BE2C (cell line): ENCODE data around the gene MMS22L.
A peak's percentile ranks its signal among the peaks of the same experiment; 100 is the strongest.

Experiments used
- DNase-seq: peaks from one replicate; pipeline ENCODE4 v3.0.0-alpha.2; 2020
- H3K27me3 ChIP-seq: fragments of 250-450 bp; sonication (Bioruptor Pico); 2 replicates; pipeline ENCODE4 v1.5.1; 2020; ENCODE audit warnings: mild to moderate bottlenecking
- H3K36me3 ChIP-seq: fragments of 250-450 bp; sonication (Bioruptor Pico); 2 replicates; pipeline ENCODE4 v1.5.1; 2020; ENCODE audit warnings: mild to moderate bottlenecking
- H3K4me1 ChIP-seq: fragments of 250-450 bp; sonication (Bioruptor Pico); 2 replicates; pipeline ENCODE4 v1.5.1; 2020
- H3K4me3 ChIP-seq: 2 replicates; pipeline ENCODE4 v1.5.1; 2011; ENCODE audit warnings: low read depth, low read length
- H3K9me3 ChIP-seq: fragments of 250-450 bp; sonication (Bioruptor Pico); 2 replicates; pipeline ENCODE4 v1.5.1; 2020
- CTCF ChIP-seq: IDR thresholded peaks from 2 replicates; pipeline ENCODE4 v1.5.1; 2012; ENCODE audit warnings: mild to moderate bottlenecking, low read depth, low read length

The MMS22L gene

DNA sequence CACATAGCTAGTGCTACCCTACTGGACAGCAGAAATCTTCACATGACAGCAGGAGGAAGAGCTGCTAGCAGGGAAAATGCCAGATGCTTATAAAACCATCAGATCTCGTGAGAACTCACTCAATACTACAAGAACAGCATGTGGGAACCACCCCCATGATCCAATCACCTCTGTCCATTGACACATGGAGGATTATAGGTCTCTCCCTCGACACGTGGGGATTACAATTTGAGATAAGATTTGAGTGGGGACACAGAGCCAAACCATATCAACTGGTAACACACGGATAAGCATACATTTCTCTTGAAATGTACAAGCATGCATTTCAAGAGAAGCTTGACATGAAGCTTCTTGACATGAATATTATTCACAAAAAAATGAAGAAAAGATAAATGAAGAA lies 64.1 kb downstream of the MMS22L start:
- Histone ChIP-seq H3K4me3 (no peak overlapping the region), H3K27me3 (no peaks in the 10 kb centered on the region), H3K36me3 (no peaks in the 10 kb centered on the region; the same call in 1 of the 2 replicates), H3K4me1 (peaks cover 5% of the 10 kb centered on the region; the same call in 1 of the 2 replicates), H3K9me3 (no peaks in the 10 kb centered on the region)
- DNase-seq: no peak
- no peak for TF ChIP-seq CTCF

DNA sequence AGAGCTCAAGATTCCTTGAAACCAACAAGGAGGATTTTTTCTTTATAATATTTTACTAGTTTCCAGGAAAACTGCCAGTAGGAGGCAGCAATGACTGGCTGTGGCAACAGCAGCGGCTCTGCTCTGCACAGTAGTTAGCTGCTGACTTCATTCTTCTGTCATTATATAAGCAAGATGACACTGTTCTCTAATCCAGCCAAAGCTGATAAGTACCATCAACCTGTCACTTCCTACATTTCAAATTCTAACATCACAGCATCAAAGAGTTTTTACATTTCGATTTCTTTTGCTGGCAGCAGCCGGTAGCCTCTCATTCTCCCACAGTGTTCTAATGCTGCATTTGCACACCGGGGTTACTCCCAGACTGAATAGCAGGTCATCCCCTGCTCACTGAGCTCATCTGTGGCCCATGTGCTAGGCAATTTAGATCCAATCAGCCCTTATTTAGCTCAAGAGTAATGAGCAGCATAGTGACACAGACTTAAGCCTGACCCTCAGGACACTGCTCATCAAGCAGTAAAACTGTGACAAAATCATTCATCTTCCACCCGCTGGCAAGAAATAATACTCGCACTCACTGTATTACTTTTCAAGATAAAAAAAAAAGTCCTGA lies 67.8 kb downstream of the MMS22L start:
- Histone ChIP-seq H3K9me3 (no peaks in the 10 kb centered on the region), H3K27me3 (no peaks in the 10 kb centered on the region), H3K36me3 (peaks cover 4% of the 10 kb centered on the region), H3K4me3 (no peak overlapping the region), H3K4me1 (no peaks in the 10 kb centered on the region; the same call in 1 of the 2 replicates)
- DNase-seq: peak; percentile 60
- TF ChIP-seq CTCF: peak; percentile 74

GRCh38 chr6:97214671-97215070 lies 68.3 kb downstream of the MMS22L start:
- TF ChIP-seq CTCF: no peak
- Histone ChIP-seq H3K4me1 (no peaks in the 10 kb centered on the region; the same call in 1 of the 2 replicates), H3K4me3 (no peak overlapping the region), H3K36me3 (peaks cover 4% of the 10 kb centered on the region), H3K27me3 (no peaks in the 10 kb centered on the region), H3K9me3 (no peaks in the 10 kb centered on the region)
- no peak for DNase-seq

- H3K4me1 ChIP-seq: peaks cover 3% of the 10 kb centered on the region
- DNase-seq: no peak
- no peak for TF ChIP-seq CTCF
- H3K36me3 ChIP-seq: no peaks in the 10 kb centered on the region; the same call in 1 of the 2 replicates
- no peaks in the 10 kb centered on the region for H3K9me3 ChIP-seq
- no peak overlapping the region for H3K4me3 ChIP-seq
- H3K27me3 ChIP-seq: no peaks in the 10 kb centered on the region
These were observed 75.6 kb downstream of the MMS22L start for GRCh38 chr6:97207383-97207782.

GRCh38 chr6:97205966-97206365 lies 77.0 kb downstream of the MMS22L start:
- Histone ChIP-seq H3K9me3 (no peaks in the 10 kb centered on the region), H3K4me1 (peaks cover 3% of the 10 kb centered on the region), H3K36me3 (no peaks in the 10 kb centered on the region; the same call in 1 of the 2 replicates), H3K27me3 (no peaks in the 10 kb centered on the region), H3K4me3 (no peak overlapping the region)
- DNase-seq: no peak
- no peak for TF ChIP-seq CTCF

GRCh38 chr6:97203343-97203742 lies 79.7 kb downstream of the MMS22L start:
- peak; percentile 38 for DNase-seq

More at GRCh38 chr6:97203343-97203742, 79.7 kb downstream of the MMS22L start:
- H3K4me3 ChIP-seq: 0 out of 2 replicates have a peak overlapping the region, but pooled peaks have one; percentile 2
- H3K4me1 ChIP-seq: peaks cover 3% of the 10 kb centered on the region
- H3K36me3 ChIP-seq: no peaks in the 10 kb centered on the region; the same call in 1 of the 2 replicates
- no peaks in the 10 kb centered on the region for H3K9me3 ChIP-seq
- TF ChIP-seq CTCF: no peak
- H3K27me3 ChIP-seq: no peaks in the 10 kb centered on the region
